Osteoblast (primary cell): ENCODE measurements around the gene LZTS3. TPM values are rescaled to one million over a fixed set of nuclear protein-coding genes. Genes with fewer than 3 reads are reported as not detected.

ENCODE experiments used
- DNase-seq: peaks from one replicate; pipeline ENCODE4 v3.0.0; 2011; ENCODE audit warnings: low spot score, mixed read lengths; ENCODE audit not compliant: insufficient read length; ENCODE audit errors: missing footprints
- H2AFZ ChIP-seq: 2 replicates; pipeline ENCODE4 v1.6.0; 2011; ENCODE audit warnings: mild to moderate bottlenecking, low read length
- H3K27ac ChIP-seq: 2 replicates; pipeline ENCODE4 v1.5.1; 2011; ENCODE audit warnings: mild to moderate bottlenecking, low read depth, low read length, moderate library complexity
- H3K27me3 ChIP-seq: 2 replicates; pipeline ENCODE4 v1.6.0; 2012; ENCODE audit warnings: mild to moderate bottlenecking, control low read depth, inconsistent platforms, low read length, moderate library complexity; ENCODE audit not compliant: insufficient read depth
- H3K36me3 ChIP-seq: 2 replicates; pipeline ENCODE4 v1.5.1; 2011; ENCODE audit warnings: mild to moderate bottlenecking, low read length, control low read depth, moderate library complexity; ENCODE audit not compliant: insufficient read depth
- H3K4me1 ChIP-seq: 2 replicates; pipeline ENCODE4 v1.5.1; 2011; ENCODE audit warnings: mild to moderate bottlenecking, low read length, control low read depth, moderate library complexity; ENCODE audit not compliant: insufficient read depth
- H3K4me2 ChIP-seq: 2 replicates; pipeline ENCODE4 v1.6.0; 2011; ENCODE audit warnings: mild to moderate bottlenecking, low read length; ENCODE audit not compliant: insufficient read depth
- H3K4me3 ChIP-seq: fragments of 200-600 bp; sonication (generic); 3 replicates; pipeline ENCODE4 v1.5.1; 2012; ENCODE audit warnings: mild to moderate bottlenecking, low read length, inconsistent platforms; ENCODE audit not compliant: insufficient read depth
- H3K79me2 ChIP-seq: 2 replicates; pipeline ENCODE4 v1.6.0; 2012; ENCODE audit warnings: mild to moderate bottlenecking, low read length, control low read depth, inconsistent platforms; ENCODE audit not compliant: insufficient read depth
- H3K9me3 ChIP-seq: 2 replicates; pipeline ENCODE4 v1.5.1; 2011; ENCODE audit warnings: low read depth, low read length, control low read depth
- H4K20me1 ChIP-seq: 2 replicates; pipeline ENCODE4 v1.6.0; 2012; ENCODE audit warnings: mild to moderate bottlenecking, low read length, control low read depth; ENCODE audit not compliant: insufficient read depth
- total RNA-seq: library from RNA; depleted of rRNA; stranded (reverse); fragments of >200 nt; gene quantifications from 2 replicates; pipeline ENCODE4 v1.2.3, GENCODE V29; 2012
- TF ChIP-seq, protein P1 (sequence below): IDR thresholded peaks from 2 replicates; pipeline ENCODE4 v1.5.1; 2011; ENCODE audit warnings: mild to moderate bottlenecking, low read depth, low read length, moderate library complexity; ENCODE audit errors: extremely low read depth

Gene LZTS3
- total RNA-seq, 1 donor, result 3.6 TPM

DNA sequence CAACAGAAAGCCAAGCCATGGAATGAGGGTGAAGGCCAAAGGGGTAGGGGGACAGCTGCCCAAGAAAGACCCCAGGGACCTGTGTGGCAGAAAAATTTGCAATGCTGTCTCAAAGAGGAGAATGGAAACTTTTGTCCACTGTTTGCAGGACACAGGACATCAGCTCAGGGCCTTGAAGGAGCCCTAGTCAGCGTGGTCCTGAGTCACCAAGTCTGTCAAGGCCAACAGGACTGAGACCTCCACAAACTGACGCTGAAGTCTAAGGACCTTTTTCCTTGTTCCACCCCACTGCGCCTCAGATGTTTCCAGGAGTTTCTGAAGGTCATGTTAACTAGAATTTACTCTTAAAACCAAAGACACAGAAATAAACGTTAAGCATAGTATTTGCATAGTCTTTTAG lies 57.0 kb downstream of the LZTS3 start:
- DNase-seq, result no peak
- Histone ChIP-seq H3K36me3 (peaks cover 7% of the 10 kb centered on the region), H4K20me1 (peaks cover 12% of the 10 kb centered on the region), H3K4me3 (no peak overlapping the region), H3K4me1 (peaks cover 3% of the 10 kb centered on the region), H3K79me2 (peaks cover 13% of the 10 kb centered on the region), H3K4me2 (no peak overlapping the region), H3K9me3 (no peaks in the 10 kb centered on the region), H3K27ac (no peak overlapping the region), H3K27me3 (no peaks in the 10 kb centered on the region), H2AFZ (no peak overlapping the region)
- TF ChIP-seq, protein P1, sequence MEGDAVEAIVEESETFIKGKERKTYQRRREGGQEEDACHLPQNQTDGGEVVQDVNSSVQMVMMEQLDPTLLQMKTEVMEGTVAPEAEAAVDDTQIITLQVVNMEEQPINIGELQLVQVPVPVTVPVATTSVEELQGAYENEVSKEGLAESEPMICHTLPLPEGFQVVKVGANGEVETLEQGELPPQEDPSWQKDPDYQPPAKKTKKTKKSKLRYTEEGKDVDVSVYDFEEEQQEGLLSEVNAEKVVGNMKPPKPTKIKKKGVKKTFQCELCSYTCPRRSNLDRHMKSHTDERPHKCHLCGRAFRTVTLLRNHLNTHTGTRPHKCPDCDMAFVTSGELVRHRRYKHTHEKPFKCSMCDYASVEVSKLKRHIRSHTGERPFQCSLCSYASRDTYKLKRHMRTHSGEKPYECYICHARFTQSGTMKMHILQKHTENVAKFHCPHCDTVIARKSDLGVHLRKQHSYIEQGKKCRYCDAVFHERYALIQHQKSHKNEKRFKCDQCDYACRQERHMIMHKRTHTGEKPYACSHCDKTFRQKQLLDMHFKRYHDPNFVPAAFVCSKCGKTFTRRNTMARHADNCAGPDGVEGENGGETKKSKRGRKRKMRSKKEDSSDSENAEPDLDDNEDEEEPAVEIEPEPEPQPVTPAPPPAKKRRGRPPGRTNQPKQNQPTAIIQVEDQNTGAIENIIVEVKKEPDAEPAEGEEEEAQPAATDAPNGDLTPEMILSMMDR, result no peak

DNA sequence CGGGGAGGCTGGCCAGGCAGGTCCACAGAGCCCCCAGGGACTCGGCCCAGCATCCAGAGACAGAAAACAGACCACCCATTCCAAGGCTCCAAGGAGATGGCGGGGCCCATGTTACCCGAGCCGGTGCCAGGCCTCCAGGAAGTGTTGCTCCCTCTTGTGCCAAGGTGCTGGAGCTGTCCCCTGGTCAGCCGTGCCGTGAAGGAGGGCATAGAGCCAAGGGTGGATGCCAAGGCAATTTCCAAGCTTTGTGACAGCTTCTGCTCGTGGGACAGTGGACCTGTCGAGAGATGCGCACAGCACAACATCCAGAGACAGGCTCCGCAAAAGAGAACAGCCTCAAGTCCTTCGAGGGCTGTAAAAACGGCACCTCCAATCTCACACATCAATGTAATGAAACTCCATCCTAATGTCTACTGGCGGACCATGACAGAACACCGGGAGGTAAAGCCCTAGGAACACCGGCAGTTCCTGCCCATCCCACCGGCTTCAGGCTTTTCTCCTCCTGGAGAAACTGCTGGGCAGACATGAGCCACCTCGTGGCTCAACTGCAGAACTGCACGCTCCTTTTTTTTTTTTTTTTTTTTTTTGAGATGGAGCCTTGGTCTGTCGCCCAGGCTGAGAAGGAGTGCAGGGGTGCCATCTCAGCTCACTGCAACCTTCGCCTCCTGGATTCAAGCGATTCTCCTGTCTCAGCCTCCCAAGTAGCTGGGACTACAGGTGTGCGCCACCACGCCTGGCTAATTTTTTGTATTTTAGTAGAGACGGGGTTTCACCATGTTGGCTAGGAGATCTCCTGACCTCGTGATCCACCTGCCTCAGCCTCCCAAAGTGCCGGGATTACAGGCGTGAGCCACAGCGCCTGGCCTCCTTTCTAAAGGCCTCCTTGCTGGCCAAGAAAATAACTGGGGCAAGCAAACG lies 57.9 kb downstream of the LZTS3 start:
- H2AFZ ChIP-seq, result no peak overlapping the region

More for the DNA sequence above, 57.9 kb downstream of the LZTS3 start:
- H3K4me1 ChIP-seq, result peaks cover 3% of the 10 kb centered on the region
- TF ChIP-seq, protein P1, result peak; percentile 75
- DNase-seq, result peak; percentile 92
- peaks cover 13% of the 10 kb centered on the region for H3K79me2 ChIP-seq
- no peaks in the 10 kb centered on the region for H3K27me3 ChIP-seq
- H3K36me3 ChIP-seq, result no peaks in the 10 kb centered on the region
- no peak overlapping the region for H3K4me2 ChIP-seq
- peaks cover 16% of the 10 kb centered on the region for H4K20me1 ChIP-seq
- no peak overlapping the region for H3K27ac ChIP-seq
- H3K9me3 ChIP-seq, result no peaks in the 10 kb centered on the region
- H3K4me3 ChIP-seq, result no peak overlapping the region

Other genes starting within 250 kb of the LZTS3 start
- gene GNRH2, start 129.9 kb downstream of the LZTS3 start, total RNA-seq, result 0.29 TPM in 1 of 2 replicates, not detected in the other
- gene MRPS26, start 127.5 kb downstream of the LZTS3 start, total RNA-seq, result 20.6 and 21.0 TPM in 2 replicates
- gene OXT, start 101.9 kb downstream of the LZTS3 start, total RNA-seq, result not detected in 2 replicates
- not detected in 2 replicates for gene AVP, start 88.8 kb downstream of the LZTS3 start, total RNA-seq
- gene FASTKD5, start 13.7 kb downstream of the LZTS3 start, total RNA-seq, result 8.3 and 9.4 TPM in 2 replicates
- gene UBOX5, start 13.7 kb downstream of the LZTS3 start, total RNA-seq, result 4.1 and 4.3 TPM in 2 replicates
- 25.9 and 26.8 TPM in 2 replicates for gene DDRGK1, start 31.1 kb upstream of the LZTS3 start, total RNA-seq
- gene ITPA, start 35.9 kb upstream of the LZTS3 start, total RNA-seq, result 29.8 and 34.0 TPM in 2 replicates
- gene SLC4A11, start 65.6 kb upstream of the LZTS3 start, total RNA-seq, result under 0.01 TPM in 2 replicates
- gene DNAAF9, start 234.1 kb upstream of the LZTS3 start, total RNA-seq, result 10.6 and 11.2 TPM in 2 replicates